GM23338 (cell line): ENCODE measurements around the gene DHRS4L2. TPM values are rescaled to one million over a fixed set of nuclear protein-coding genes. Genes with fewer than 3 reads are reported as not detected.

Experiments used
- ATAC-seq: fragments of 200-7000 bp; cut with Tn5 transposase; 3 replicates; pipeline ENCODE4 v1.9.1; 2020
- DNase-seq: peaks from one replicate; pipeline ENCODE4 v3.0.0-alpha.2; 2015; ENCODE audit warnings: low spot score
- H2AFZ ChIP-seq: fragments of 200-600 bp; sonication (generic); 2 replicates; pipeline ENCODE4 v1.8.0; 2016; ENCODE audit warnings: antibody characterized with exemption, mild to moderate bottlenecking, moderate library complexity
- H3F3A ChIP-seq: fragments of 200-600 bp; sonication (generic); replicated peaks from 2 replicates; pipeline ENCODE4 v1.8.0; 2017; ENCODE audit warnings: antibody characterized with exemption, mixed run types, low read depth
- H3K27ac ChIP-seq: fragments of 200-600 bp; sonication (generic); 2 replicates; pipeline ENCODE4 v1.6.1; 2016; ENCODE audit warnings: low read depth
- H3K27me3 ChIP-seq: fragments of 200-600 bp; sonication (generic); 2 replicates; pipeline ENCODE4 v1.8.0; 2016; ENCODE audit warnings: mild to moderate bottlenecking, mixed run types, moderate library complexity; ENCODE audit not compliant: insufficient read depth
- H3K36me3 ChIP-seq: fragments of 200-600 bp; sonication (generic); 2 replicates; pipeline ENCODE4 v1.8.0; 2016; ENCODE audit warnings: mild to moderate bottlenecking; ENCODE audit not compliant: insufficient read depth
- H3K4me1 ChIP-seq: fragments of 200-600 bp; sonication (generic); 2 replicates; pipeline ENCODE4 v1.8.0; 2016; ENCODE audit warnings: mild to moderate bottlenecking, moderate library complexity; ENCODE audit not compliant: insufficient read depth
- H3K4me2 ChIP-seq: fragments of 200-600 bp; sonication (generic); 2 replicates; pipeline ENCODE4 v1.7.1; 2017; ENCODE audit warnings: mixed run types
- H3K4me3 ChIP-seq: fragments of 200-600 bp; sonication (generic); 2 replicates; pipeline ENCODE4 v1.6.1; 2016; ENCODE audit warnings: mixed run types
- H3K79me2 ChIP-seq: fragments of 200-600 bp; sonication (generic); replicated peaks from 2 replicates; pipeline ENCODE4 v1.8.0; 2017; ENCODE audit warnings: mild to moderate bottlenecking; ENCODE audit not compliant: insufficient read depth
- H3K9me2 ChIP-seq: fragments of 200-600 bp; sonication (generic); 2 replicates; pipeline ENCODE4 v1.8.0; 2017; ENCODE audit not compliant: insufficient read depth
- H4K20me1 ChIP-seq: fragments of 200-600 bp; sonication (generic); replicated peaks from 2 replicates; pipeline ENCODE4 v1.8.0; 2017; ENCODE audit warnings: mild to moderate bottlenecking; ENCODE audit not compliant: insufficient read depth
- H3K27ac Mint-ChIP-seq: 2 replicates; pipeline ENCODE4 v1.8.0; 2020; ENCODE audit warnings: inconsistent platforms, mild to moderate bottlenecking, moderate library complexity, mixed read lengths
- H3K27me3 Mint-ChIP-seq: 3 replicates; pipeline ENCODE4 v1.8.0; 2022; ENCODE audit warnings: low read depth, mild to moderate bottlenecking, moderate library complexity, mixed read lengths, inconsistent platforms; ENCODE audit not compliant: insufficient read depth, poor library complexity
- H3K36me3 Mint-ChIP-seq: 3 replicates; pipeline ENCODE4 v1.8.0; 2021; ENCODE audit warnings: low read depth, mild to moderate bottlenecking, inconsistent platforms, moderate library complexity, mixed read lengths
- H3K4me1 Mint-ChIP-seq: 3 replicates; pipeline ENCODE4 v1.8.0; 2020; ENCODE audit warnings: mild to moderate bottlenecking, inconsistent platforms, mixed read lengths
- H3K4me3 Mint-ChIP-seq: 3 replicates; pipeline ENCODE4 v1.8.0; 2021; ENCODE audit warnings: moderate library complexity, mild to moderate bottlenecking, inconsistent platforms, mixed read lengths
- H3K9me3 Mint-ChIP-seq: 3 replicates; pipeline ENCODE4 v1.8.0; 2020; ENCODE audit warnings: moderate library complexity, mild to moderate bottlenecking, inconsistent platforms, mixed read lengths
- CREB1 ChIP-seq: fragments of 250-450 bp; sonication (Bioruptor Pico); IDR thresholded peaks from 2 replicates; pipeline ENCODE4 v1.5.0; 2020; ENCODE audit warnings: low read depth, mild to moderate bottlenecking, moderate library complexity
- EZH2 ChIP-seq: fragments of 200-600 bp; sonication (generic); IDR thresholded peaks from one replicate; pipeline ENCODE4 v1.8.0; 2017; ENCODE audit warnings: antibody characterized with exemption, mild to moderate bottlenecking, low read depth; ENCODE audit not compliant: unreplicated experiment
- NANOG ChIP-seq: IDR thresholded peaks from 2 replicates; pipeline ENCODE4 v1.6.1; 2016; ENCODE audit warnings: antibody characterized with exemption, borderline replicate concordance
- POLR2AphosphoS5 ChIP-seq: IDR thresholded peaks from 2 replicates; pipeline ENCODE4 v1.6.1; 2016; ENCODE audit warnings: antibody characterized with exemption, low read depth
- STAT1 ChIP-seq: IDR thresholded peaks from one replicate; pipeline ENCODE4 v1.6.1; 2016; ENCODE audit warnings: antibody characterized with exemption; ENCODE audit not compliant: unreplicated experiment
- ZNF114 ChIP-seq: fragments of 250-450 bp; sonication (Bioruptor Pico); IDR thresholded peaks from 2 replicates; pipeline ENCODE4 v1.5.0; 2020; ENCODE audit warnings: mild to moderate bottlenecking, moderate library complexity
- polyA plus RNA-seq: library from polyadenylated mRNA; unstranded; fragments of >200 nt; fragmentation: Nextera tagmentation; extraction: Ambion mirVana; gene quantifications from 2 replicates; pipeline ENCODE4 v1.2.1, GENCODE V29; 2016
- total RNA-seq: library from RNA; depleted of rRNA; stranded (reverse); fragments of >200 nt; shearing (Covaris generic); gene quantifications from 2 replicates; pipeline ENCODE4 v1.2.3, GENCODE V29; 2014
- TF ChIP-seq, protein P1 (sequence below), 2 experiments: fragments of 200-600 bp in 1 of 2; sonication (generic) in 1 of 2; conservative IDR thresholded peaks; 2 replicates each; pipeline versions ENCODE4 v1.5.1 to v1.6.1; 2016 to 2017; ENCODE audit warnings: antibody characterized with exemption in 2 of 2, low read depth in 2 of 2, mild to moderate bottlenecking in 2 of 2, moderate library complexity in 1 of 2
- TF ChIP-seq, protein P2 (sequence below): IDR thresholded peaks from one replicate; pipeline ENCODE4 v1.6.1; 2018; ENCODE audit warnings: antibody characterized with exemption; ENCODE audit not compliant: unreplicated experiment
- TF ChIP-seq, protein P3 (sequence below): IDR thresholded peaks from 2 replicates; pipeline ENCODE4 v1.6.1; 2016; ENCODE audit warnings: antibody characterized with exemption

Gene DHRS4L2
- total and polyA plus RNA-seq, 2 experiments from 2014 or later = 6.7 to 12.9 TPM

GRCh38 chr14:24038686-24039085 lies 50.0 kb downstream of the DHRS4L2 start:
- H2AFZ ChIP-seq = no peak overlapping the region
- DNase-seq (no peak), ATAC-seq (no peak)
- Mint-ChIP-seq H3K36me3 (peaks cover 2% of the 10 kb centered on the region; the same call in 1 of the 3 replicates), H3K9me3 (no peaks in the 10 kb centered on the region), H3K4me3 (no peak overlapping the region), H3K4me1 (peaks cover 10% of the 10 kb centered on the region; the same call in 2 of the 3 replicates), H3K27ac (no peak overlapping the region), H3K27me3 (peaks cover 3% of the 10 kb centered on the region)
- H3K27me3 ChIP-seq = 0 out of 2 replicates have a peak, but pooled peaks cover 4% of the 10 kb centered on the region
- no peak for TF ChIP-seq ZNF114
- no peak for TF ChIP-seq CREB1 (CRISPR knock-in tag)
- TF ChIP-seq, protein P1, sequence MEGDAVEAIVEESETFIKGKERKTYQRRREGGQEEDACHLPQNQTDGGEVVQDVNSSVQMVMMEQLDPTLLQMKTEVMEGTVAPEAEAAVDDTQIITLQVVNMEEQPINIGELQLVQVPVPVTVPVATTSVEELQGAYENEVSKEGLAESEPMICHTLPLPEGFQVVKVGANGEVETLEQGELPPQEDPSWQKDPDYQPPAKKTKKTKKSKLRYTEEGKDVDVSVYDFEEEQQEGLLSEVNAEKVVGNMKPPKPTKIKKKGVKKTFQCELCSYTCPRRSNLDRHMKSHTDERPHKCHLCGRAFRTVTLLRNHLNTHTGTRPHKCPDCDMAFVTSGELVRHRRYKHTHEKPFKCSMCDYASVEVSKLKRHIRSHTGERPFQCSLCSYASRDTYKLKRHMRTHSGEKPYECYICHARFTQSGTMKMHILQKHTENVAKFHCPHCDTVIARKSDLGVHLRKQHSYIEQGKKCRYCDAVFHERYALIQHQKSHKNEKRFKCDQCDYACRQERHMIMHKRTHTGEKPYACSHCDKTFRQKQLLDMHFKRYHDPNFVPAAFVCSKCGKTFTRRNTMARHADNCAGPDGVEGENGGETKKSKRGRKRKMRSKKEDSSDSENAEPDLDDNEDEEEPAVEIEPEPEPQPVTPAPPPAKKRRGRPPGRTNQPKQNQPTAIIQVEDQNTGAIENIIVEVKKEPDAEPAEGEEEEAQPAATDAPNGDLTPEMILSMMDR (conservative IDR thresholded peaks at IDR 0.05; ENCODE audit: low read depth in 2 of 2) = no peak
- no peaks in the 10 kb centered on the region for H3K36me3 ChIP-seq
- H3F3A ChIP-seq = no peaks in the 10 kb centered on the region
- no peak overlapping the region for H3K4me2 ChIP-seq
- no peaks in the 10 kb centered on the region for H3K9me2 ChIP-seq
- H3K79me2 ChIP-seq = no peaks in the 10 kb centered on the region
- H3K4me1 ChIP-seq = 0 out of 2 replicates have a peak, but pooled peaks cover 3% of the 10 kb centered on the region
- no peak overlapping the region for H3K27ac ChIP-seq
- H3K4me3 ChIP-seq = no peak overlapping the region
- no peaks in the 10 kb centered on the region for H4K20me1 ChIP-seq

- H3K27ac Mint-ChIP-seq = no peak overlapping the region
- Histone ChIP-seq H4K20me1 (no peaks in the 10 kb centered on the region), H3K9me2 (no peaks in the 10 kb centered on the region), H3K36me3 (no peaks in the 10 kb centered on the region), H3K4me1 (0 out of 2 replicates have a peak, but pooled peaks cover 2% of the 10 kb centered on the region), H3K79me2 (no peaks in the 10 kb centered on the region), H3K27me3 (no peaks in the 10 kb centered on the region), H3K4me2 (no peak overlapping the region), H3F3A (no peaks in the 10 kb centered on the region), H3K27ac (no peak overlapping the region), H2AFZ (no peak overlapping the region), H3K4me3 (no peak overlapping the region)
- H3K4me3 Mint-ChIP-seq = no peak overlapping the region
- peaks cover 9% of the 10 kb centered on the region; the same call in 2 of the 3 replicates for H3K4me1 Mint-ChIP-seq
- no peak for DNase-seq
- TF ChIP-seq ZNF114 (no peak), STAT1 (no peak), CREB1 (CRISPR knock-in tag) (no peak), POLR2AphosphoS5 (no peak), EZH2 (no peak), NANOG (no peak)
- TF ChIP-seq, protein P2, sequence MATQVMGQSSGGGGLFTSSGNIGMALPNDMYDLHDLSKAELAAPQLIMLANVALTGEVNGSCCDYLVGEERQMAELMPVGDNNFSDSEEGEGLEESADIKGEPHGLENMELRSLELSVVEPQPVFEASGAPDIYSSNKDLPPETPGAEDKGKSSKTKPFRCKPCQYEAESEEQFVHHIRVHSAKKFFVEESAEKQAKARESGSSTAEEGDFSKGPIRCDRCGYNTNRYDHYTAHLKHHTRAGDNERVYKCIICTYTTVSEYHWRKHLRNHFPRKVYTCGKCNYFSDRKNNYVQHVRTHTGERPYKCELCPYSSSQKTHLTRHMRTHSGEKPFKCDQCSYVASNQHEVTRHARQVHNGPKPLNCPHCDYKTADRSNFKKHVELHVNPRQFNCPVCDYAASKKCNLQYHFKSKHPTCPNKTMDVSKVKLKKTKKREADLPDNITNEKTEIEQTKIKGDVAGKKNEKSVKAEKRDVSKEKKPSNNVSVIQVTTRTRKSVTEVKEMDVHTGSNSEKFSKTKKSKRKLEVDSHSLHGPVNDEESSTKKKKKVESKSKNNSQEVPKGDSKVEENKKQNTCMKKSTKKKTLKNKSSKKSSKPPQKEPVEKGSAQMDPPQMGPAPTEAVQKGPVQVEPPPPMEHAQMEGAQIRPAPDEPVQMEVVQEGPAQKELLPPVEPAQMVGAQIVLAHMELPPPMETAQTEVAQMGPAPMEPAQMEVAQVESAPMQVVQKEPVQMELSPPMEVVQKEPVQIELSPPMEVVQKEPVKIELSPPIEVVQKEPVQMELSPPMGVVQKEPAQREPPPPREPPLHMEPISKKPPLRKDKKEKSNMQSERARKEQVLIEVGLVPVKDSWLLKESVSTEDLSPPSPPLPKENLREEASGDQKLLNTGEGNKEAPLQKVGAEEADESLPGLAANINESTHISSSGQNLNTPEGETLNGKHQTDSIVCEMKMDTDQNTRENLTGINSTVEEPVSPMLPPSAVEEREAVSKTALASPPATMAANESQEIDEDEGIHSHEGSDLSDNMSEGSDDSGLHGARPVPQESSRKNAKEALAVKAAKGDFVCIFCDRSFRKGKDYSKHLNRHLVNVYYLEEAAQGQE = no peak
- TF ChIP-seq, protein P3, sequence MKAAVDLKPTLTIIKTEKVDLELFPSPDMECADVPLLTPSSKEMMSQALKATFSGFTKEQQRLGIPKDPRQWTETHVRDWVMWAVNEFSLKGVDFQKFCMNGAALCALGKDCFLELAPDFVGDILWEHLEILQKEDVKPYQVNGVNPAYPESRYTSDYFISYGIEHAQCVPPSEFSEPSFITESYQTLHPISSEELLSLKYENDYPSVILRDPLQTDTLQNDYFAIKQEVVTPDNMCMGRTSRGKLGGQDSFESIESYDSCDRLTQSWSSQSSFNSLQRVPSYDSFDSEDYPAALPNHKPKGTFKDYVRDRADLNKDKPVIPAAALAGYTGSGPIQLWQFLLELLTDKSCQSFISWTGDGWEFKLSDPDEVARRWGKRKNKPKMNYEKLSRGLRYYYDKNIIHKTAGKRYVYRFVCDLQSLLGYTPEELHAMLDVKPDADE = no peak
- H3K36me3 Mint-ChIP-seq = no peaks in the 10 kb centered on the region
- H3K9me3 Mint-ChIP-seq = no peaks in the 10 kb centered on the region
- ATAC-seq = no peak
- H3K27me3 Mint-ChIP-seq = peaks cover 3% of the 10 kb centered on the region
Observed at GRCh38 chr14:24040692-24041091, 52.0 kb downstream of the DHRS4L2 start.
